HG03432 (cell line): Measurements from ENCODE around the gene ASZ1.
A peak's percentile ranks its signal among the peaks of the same experiment; 100 is the strongest.

Experiments
- ATAC-seq: cut with Tn5 transposase; IDR thresholded peaks from one replicate; pipeline ENCODE4 v1.9.1; 2021; ENCODE audit warnings: mild to moderate bottlenecking, moderate library complexity; ENCODE audit not compliant: unreplicated experiment

ASZ1 gene

GRCh38 chr7:117403737-117404136, 23.6 kb downstream of the ASZ1 start:
- no peak for ATAC-seq

GRCh38 chr7:117402109-117402508, 25.2 kb downstream of the ASZ1 start:
- ATAC-seq: no peak

GRCh38 chr7:117401293-117402002, 25.8 kb downstream of the ASZ1 start:
- peak; percentile 48 for ATAC-seq

GRCh38 chr7:117399820-117400422, 27.4 kb downstream of the ASZ1 start:
- peak; percentile 47 for ATAC-seq

- no peak for ATAC-seq
Measured at GRCh38 chr7:117395743-117396142, 31.6 kb downstream of the ASZ1 start.

- no peak for ATAC-seq
Measured at GRCh38 chr7:117393781-117394180, 33.5 kb downstream of the ASZ1 start.

GRCh38 chr7:117389871-117390270, 37.4 kb downstream of the ASZ1 start:
- no peak for ATAC-seq

- no peak for ATAC-seq
Measured at GRCh38 chr7:117386110-117386706, 41.1 kb downstream of the ASZ1 start.

- peak; percentile 81 for ATAC-seq
Measured at GRCh38 chr7:117385363-117386109, 41.8 kb downstream of the ASZ1 start.

- ATAC-seq: no peak
Measured at GRCh38 chr7:117384688-117385362, 42.5 kb downstream of the ASZ1 start.

GRCh38 chr7:117383483-117384189, 43.7 kb downstream of the ASZ1 start:
- ATAC-seq: no peak

GRCh38 chr7:117383046-117383445, 44.2 kb downstream of the ASZ1 start:
- no peak for ATAC-seq

- no peak for ATAC-seq
Measured at GRCh38 chr7:117381362-117381761, 45.9 kb downstream of the ASZ1 start.

- no peak for ATAC-seq
Measured at GRCh38 chr7:117375380-117375779, 51.9 kb downstream of the ASZ1 start.

- ATAC-seq: no peak
Measured at GRCh38 chr7:117372073-117372472, 55.2 kb downstream of the ASZ1 start.

- ATAC-seq: no peak
Measured at GRCh38 chr7:117364339-117365080, 62.8 kb downstream of the ASZ1 start.

GRCh38 chr7:117362294-117362888, 64.9 kb downstream of the ASZ1 start:
- ATAC-seq: peak; percentile 61

GRCh38 chr7:117350027-117350426, 77.3 kb downstream of the ASZ1 start:
- ATAC-seq: no peak

- no peak for ATAC-seq
Measured at GRCh38 chr7:117349570-117349969, 77.7 kb downstream of the ASZ1 start.
